Astrocyte (in vitro differentiated cells and primary cell): ENCODE measurements around the gene ABCF2. TPM values are rescaled to one million over a fixed set of nuclear protein-coding genes. Genes with fewer than 3 reads are reported as not detected.

Source experiments
- DNase-seq: peaks from one replicate; pipeline ENCODE4 v3.0.0-alpha.2; 2010; ENCODE audit warnings: low read depth
- FAIRE-seq: peaks from 2 replicates; lab custom pipeline; 2011; peaks lifted over from hg19 to GRCh38; lab: Jason Lieb, UNC
- H2AFZ ChIP-seq: 2 replicates; pipeline ENCODE4 v1.6.0; 2012; ENCODE audit warnings: low read depth, low read length, inconsistent platforms
- H3K27ac ChIP-seq: 2 replicates; pipeline ENCODE4 v1.5.1; 2011; ENCODE audit warnings: low read depth, low read length, inconsistent platforms
- H3K27me3 ChIP-seq: 2 replicates; pipeline ENCODE4 v1.6.0; 2011; ENCODE audit warnings: low read length, inconsistent platforms; ENCODE audit not compliant: insufficient read depth
- H3K36me3 ChIP-seq: 2 replicates; pipeline ENCODE4 v1.5.1; 2011; ENCODE audit warnings: low read length, inconsistent platforms; ENCODE audit not compliant: insufficient read depth
- H3K4me1 ChIP-seq: 2 replicates; pipeline ENCODE4 v1.5.1; 2011; ENCODE audit warnings: low read length, inconsistent platforms; ENCODE audit not compliant: insufficient read depth
- H3K4me2 ChIP-seq: 2 replicates; pipeline ENCODE4 v1.6.0; 2012; ENCODE audit warnings: low read length, inconsistent platforms
- H3K4me3 ChIP-seq: 2 replicates; pipeline ENCODE4 v1.5.1; 2011; ENCODE audit warnings: low read depth, mild to moderate bottlenecking, low read length, inconsistent platforms; ENCODE audit not compliant: insufficient read depth
- H3K79me2 ChIP-seq: 2 replicates; pipeline ENCODE4 v1.6.0; 2012; ENCODE audit warnings: mild to moderate bottlenecking, low read length, inconsistent platforms; ENCODE audit not compliant: insufficient read depth
- H3K9ac ChIP-seq: 2 replicates; pipeline ENCODE4 v1.6.0; 2012; ENCODE audit warnings: mild to moderate bottlenecking, low read length, inconsistent platforms
- H3K9me3 ChIP-seq: 2 replicates; pipeline ENCODE4 v1.5.1; 2012; ENCODE audit warnings: low read depth, mild to moderate bottlenecking, low read length, inconsistent platforms; ENCODE audit not compliant: insufficient read depth
- H4K20me1 ChIP-seq: 2 replicates; pipeline ENCODE4 v1.6.0; 2012; ENCODE audit warnings: low read length, inconsistent platforms; ENCODE audit not compliant: insufficient read depth
- H3K27ac Mint-ChIP-seq: one replicate; pipeline ENCODE4 v1.8.0; 2021; ENCODE audit warnings: mild to moderate bottlenecking, mixed read lengths; ENCODE audit not compliant: unreplicated experiment
- H3K27me3 Mint-ChIP-seq: one replicate; pipeline ENCODE4 v1.8.0; 2021; ENCODE audit warnings: low read depth, mixed read lengths; ENCODE audit not compliant: unreplicated experiment
- H3K36me3 Mint-ChIP-seq: one replicate; pipeline ENCODE4 v1.8.0; 2021; ENCODE audit warnings: low read depth, mixed read lengths; ENCODE audit not compliant: unreplicated experiment
- H3K4me1 Mint-ChIP-seq: one replicate; pipeline ENCODE4 v1.8.0; 2021; ENCODE audit warnings: low read depth, mixed read lengths; ENCODE audit not compliant: unreplicated experiment
- H3K4me3 Mint-ChIP-seq: one replicate; pipeline ENCODE4 v1.8.0; 2021; ENCODE audit warnings: mild to moderate bottlenecking, moderate library complexity, mixed read lengths; ENCODE audit not compliant: unreplicated experiment
- H3K9me3 Mint-ChIP-seq: one replicate; pipeline ENCODE4 v1.8.0; 2021; ENCODE audit warnings: mild to moderate bottlenecking, mixed read lengths; ENCODE audit not compliant: unreplicated experiment
- EZH2 ChIP-seq: IDR thresholded peaks from 2 replicates; pipeline ENCODE4 v1.6.1; 2012; ENCODE audit warnings: mild to moderate bottlenecking, low read length, inconsistent platforms; ENCODE audit not compliant: insufficient read depth
- total RNA-seq: library from RNA; stranded (reverse); gene quantifications from 2 replicates; pipeline ENCODE4 v1.2.1, GENCODE V29; 2021
- TF ChIP-seq, protein P1 (sequence below): IDR thresholded peaks from 2 replicates; pipeline ENCODE4 v1.5.1; 2011; ENCODE audit warnings: low read depth, mild to moderate bottlenecking, inconsistent platforms, low read length, moderate library complexity; ENCODE audit not compliant: insufficient read depth

The ABCF2 gene
- total RNA-seq, 1 donor from 2014 or later = 53.2 TPM

DNA sequence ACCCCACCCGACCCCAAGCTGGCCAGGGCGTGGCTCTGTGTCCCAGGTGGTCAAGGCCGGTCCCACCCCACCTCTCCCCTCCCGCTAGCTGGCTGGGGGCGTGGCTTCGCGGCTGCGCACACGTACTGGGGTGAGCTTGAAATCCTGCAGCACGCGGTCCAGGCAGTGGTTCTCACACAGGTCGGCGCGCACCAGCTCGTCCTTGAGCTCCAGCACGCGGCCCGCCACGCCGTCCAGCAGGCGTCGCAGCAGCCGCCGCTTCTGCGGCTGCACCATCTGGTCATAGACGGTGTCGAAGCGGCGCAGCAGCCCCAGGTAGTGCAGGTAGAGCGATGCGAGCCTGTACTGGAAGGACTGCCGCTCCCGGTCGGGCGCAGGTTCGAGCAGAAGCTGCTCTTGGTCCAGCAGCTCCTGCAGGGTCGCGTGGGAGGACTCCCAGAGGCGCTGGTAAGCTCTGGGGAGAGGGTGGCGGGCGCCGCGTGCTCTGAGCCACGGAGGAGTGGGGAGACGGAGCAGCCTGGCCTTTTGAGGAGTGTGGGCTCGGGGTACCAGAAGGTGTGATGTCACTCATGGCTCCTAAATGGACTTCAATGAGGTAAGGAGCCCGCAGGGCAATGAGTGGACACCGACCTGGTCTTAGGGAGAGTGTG, 22.5 kb downstream of the ABCF2 start:
- peaks cover 62% of the 10 kb centered on the region for H3K27me3 Mint-ChIP-seq
- H3K79me2 ChIP-seq = no peaks in the 10 kb centered on the region

DNA sequence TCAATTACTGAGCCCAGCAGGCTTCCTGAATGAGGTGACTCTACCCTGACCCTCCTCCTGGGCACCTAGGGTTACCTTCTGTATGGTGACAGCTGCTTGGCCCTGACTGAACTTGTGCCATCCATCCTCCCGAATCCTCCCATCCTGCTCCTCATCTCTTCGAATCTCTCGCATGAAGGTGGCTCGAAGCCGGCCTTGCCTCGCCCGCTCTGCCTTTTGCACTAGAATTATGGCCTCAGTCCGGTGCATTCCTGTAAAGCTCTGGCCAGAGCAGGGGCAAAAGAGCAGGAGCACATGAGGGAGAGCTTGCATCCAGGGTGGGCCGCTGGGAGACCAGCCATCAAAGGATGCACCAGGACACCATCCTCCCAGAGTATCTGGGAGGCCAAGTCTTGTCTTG, 24.2 kb downstream of the ABCF2 start:
- no peaks in the 10 kb centered on the region for H3K9me3 ChIP-seq
- no peaks in the 10 kb centered on the region for H3K36me3 ChIP-seq
- H2AFZ ChIP-seq = no peak overlapping the region
- H3K9ac ChIP-seq = no peak overlapping the region
- no peaks in the 10 kb centered on the region for H3K4me1 ChIP-seq
- no peak overlapping the region for H3K4me2 ChIP-seq
- peaks cover 59% of the 10 kb centered on the region for H3K27me3 Mint-ChIP-seq
- H3K79me2 ChIP-seq = no peaks in the 10 kb centered on the region
- DNase-seq = no peak
- H3K27ac ChIP-seq = no peak overlapping the region
- H3K4me3 ChIP-seq = no peak overlapping the region
- H3K4me3 Mint-ChIP-seq = no peak overlapping the region
- no peaks in the 10 kb centered on the region for H3K36me3 Mint-ChIP-seq
- H3K27ac Mint-ChIP-seq = no peak overlapping the region
- no peaks in the 10 kb centered on the region for H4K20me1 ChIP-seq
- H3K27me3 ChIP-seq = peaks cover 22% of the 10 kb centered on the region
- H3K9me3 Mint-ChIP-seq = peaks cover 3% of the 10 kb centered on the region
- no peak for FAIRE-seq
- no peaks in the 10 kb centered on the region for H3K4me1 Mint-ChIP-seq
- TF ChIP-seq, protein P1, sequence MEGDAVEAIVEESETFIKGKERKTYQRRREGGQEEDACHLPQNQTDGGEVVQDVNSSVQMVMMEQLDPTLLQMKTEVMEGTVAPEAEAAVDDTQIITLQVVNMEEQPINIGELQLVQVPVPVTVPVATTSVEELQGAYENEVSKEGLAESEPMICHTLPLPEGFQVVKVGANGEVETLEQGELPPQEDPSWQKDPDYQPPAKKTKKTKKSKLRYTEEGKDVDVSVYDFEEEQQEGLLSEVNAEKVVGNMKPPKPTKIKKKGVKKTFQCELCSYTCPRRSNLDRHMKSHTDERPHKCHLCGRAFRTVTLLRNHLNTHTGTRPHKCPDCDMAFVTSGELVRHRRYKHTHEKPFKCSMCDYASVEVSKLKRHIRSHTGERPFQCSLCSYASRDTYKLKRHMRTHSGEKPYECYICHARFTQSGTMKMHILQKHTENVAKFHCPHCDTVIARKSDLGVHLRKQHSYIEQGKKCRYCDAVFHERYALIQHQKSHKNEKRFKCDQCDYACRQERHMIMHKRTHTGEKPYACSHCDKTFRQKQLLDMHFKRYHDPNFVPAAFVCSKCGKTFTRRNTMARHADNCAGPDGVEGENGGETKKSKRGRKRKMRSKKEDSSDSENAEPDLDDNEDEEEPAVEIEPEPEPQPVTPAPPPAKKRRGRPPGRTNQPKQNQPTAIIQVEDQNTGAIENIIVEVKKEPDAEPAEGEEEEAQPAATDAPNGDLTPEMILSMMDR = no peak
- no peak for TF ChIP-seq EZH2

More for the DNA sequence above, 22.5 kb downstream of the ABCF2 start:
- Histone ChIP-seq H4K20me1 (no peaks in the 10 kb centered on the region), H3K9ac (no peak overlapping the region), H3K27ac (no peak overlapping the region), H3K4me1 (no peaks in the 10 kb centered on the region), H3K27me3 (peaks cover 18% of the 10 kb centered on the region), H3K36me3 (no peaks in the 10 kb centered on the region), H3K9me3 (no peaks in the 10 kb centered on the region), H3K4me3 (no peak overlapping the region), H3K4me2 (no peak overlapping the region), H2AFZ (no peak overlapping the region)
- no peaks in the 10 kb centered on the region for H3K36me3 Mint-ChIP-seq
- no peak for DNase-seq
- no peak overlapping the region for H3K27ac Mint-ChIP-seq
- H3K9me3 Mint-ChIP-seq = peaks cover 3% of the 10 kb centered on the region
- H3K4me1 Mint-ChIP-seq = no peaks in the 10 kb centered on the region
- FAIRE-seq = no peak
- H3K4me3 Mint-ChIP-seq = no peak overlapping the region
- TF ChIP-seq EZH2 = no peak
- TF ChIP-seq, protein P1 = no peak

DNA sequence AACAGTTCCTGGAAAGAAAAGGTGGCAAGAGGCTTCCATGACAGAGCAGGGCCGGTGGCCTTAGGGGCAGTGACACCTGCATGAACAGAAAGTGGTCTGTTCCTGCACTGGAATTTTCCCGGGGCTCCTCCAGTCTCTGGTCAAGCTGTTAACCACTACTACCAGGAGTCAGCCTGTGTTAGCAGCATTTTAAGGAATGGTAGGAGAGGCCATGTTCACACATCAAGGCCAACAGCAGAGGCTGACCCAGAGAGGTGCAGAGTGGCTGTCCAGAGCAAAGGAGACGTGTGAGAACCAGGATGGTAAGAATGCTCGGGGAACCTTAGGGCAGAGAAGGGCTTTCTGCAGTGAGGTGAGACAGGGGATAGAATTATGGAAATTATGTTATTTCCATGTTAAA, 25.3 kb downstream of the ABCF2 start:
- H3K9me3 Mint-ChIP-seq = peaks cover 3% of the 10 kb centered on the region
- H3K79me2 ChIP-seq = no peaks in the 10 kb centered on the region
- H3K9ac ChIP-seq = no peak overlapping the region
- no peaks in the 10 kb centered on the region for H3K9me3 ChIP-seq
- no peak overlapping the region for H3K4me3 Mint-ChIP-seq
- H4K20me1 ChIP-seq = no peaks in the 10 kb centered on the region
- H2AFZ ChIP-seq = no peak overlapping the region
- H3K27me3 ChIP-seq = peaks cover 24% of the 10 kb centered on the region
- H3K27me3 Mint-ChIP-seq = peaks cover 51% of the 10 kb centered on the region
- no peaks in the 10 kb centered on the region for H3K36me3 ChIP-seq
- H3K4me3 ChIP-seq = no peak overlapping the region
- TF ChIP-seq EZH2 = no peak
- TF ChIP-seq, protein P1 = no peak
- no peak overlapping the region for H3K27ac ChIP-seq
- no peak for FAIRE-seq
- no peaks in the 10 kb centered on the region for H3K4me1 Mint-ChIP-seq
- no peak overlapping the region for H3K4me2 ChIP-seq
- H3K27ac Mint-ChIP-seq = no peak overlapping the region
- no peaks in the 10 kb centered on the region for H3K36me3 Mint-ChIP-seq
- no peak for DNase-seq
- no peaks in the 10 kb centered on the region for H3K4me1 ChIP-seq
